Osteoblast (primary cell): ENCODE data around the gene OSBP2. TPM values are rescaled to one million over a fixed set of nuclear protein-coding genes. Genes with fewer than 3 reads are reported as not detected.

Experiments used
- DNase-seq: peaks from one replicate; pipeline ENCODE4 v3.0.0; 2011; ENCODE audit warnings: low spot score, mixed read lengths; ENCODE audit not compliant: insufficient read length; ENCODE audit errors: missing footprints
- H2AFZ ChIP-seq: 2 replicates; pipeline ENCODE4 v1.6.0; 2011; ENCODE audit warnings: mild to moderate bottlenecking, low read length
- H3K27ac ChIP-seq: 2 replicates; pipeline ENCODE4 v1.5.1; 2011; ENCODE audit warnings: mild to moderate bottlenecking, low read depth, low read length, moderate library complexity
- H3K27me3 ChIP-seq: 2 replicates; pipeline ENCODE4 v1.6.0; 2012; ENCODE audit warnings: mild to moderate bottlenecking, control low read depth, inconsistent platforms, low read length, moderate library complexity; ENCODE audit not compliant: insufficient read depth
- H3K36me3 ChIP-seq: 2 replicates; pipeline ENCODE4 v1.5.1; 2011; ENCODE audit warnings: mild to moderate bottlenecking, low read length, control low read depth, moderate library complexity; ENCODE audit not compliant: insufficient read depth
- H3K4me1 ChIP-seq: 2 replicates; pipeline ENCODE4 v1.5.1; 2011; ENCODE audit warnings: mild to moderate bottlenecking, low read length, control low read depth, moderate library complexity; ENCODE audit not compliant: insufficient read depth
- H3K4me2 ChIP-seq: 2 replicates; pipeline ENCODE4 v1.6.0; 2011; ENCODE audit warnings: mild to moderate bottlenecking, low read length; ENCODE audit not compliant: insufficient read depth
- H3K4me3 ChIP-seq: fragments of 200-600 bp; sonication (generic); 3 replicates; pipeline ENCODE4 v1.5.1; 2012; ENCODE audit warnings: mild to moderate bottlenecking, low read length, inconsistent platforms; ENCODE audit not compliant: insufficient read depth
- H3K79me2 ChIP-seq: 2 replicates; pipeline ENCODE4 v1.6.0; 2012; ENCODE audit warnings: mild to moderate bottlenecking, low read length, control low read depth, inconsistent platforms; ENCODE audit not compliant: insufficient read depth
- H3K9me3 ChIP-seq: 2 replicates; pipeline ENCODE4 v1.5.1; 2011; ENCODE audit warnings: low read depth, low read length, control low read depth
- H4K20me1 ChIP-seq: 2 replicates; pipeline ENCODE4 v1.6.0; 2012; ENCODE audit warnings: mild to moderate bottlenecking, low read length, control low read depth; ENCODE audit not compliant: insufficient read depth
- small RNA-seq: library from RNA; depleted of rRNA; stranded (forward); fragments of <200 nt; gene quantifications from one replicate; pipeline ENCODE3, GENCODE V24; 2012
- total RNA-seq: library from RNA; depleted of rRNA; stranded (reverse); fragments of >200 nt; gene quantifications from 2 replicates; pipeline ENCODE4 v1.2.3, GENCODE V29; 2012
- TF ChIP-seq, protein P1 (sequence below): IDR thresholded peaks from 2 replicates; pipeline ENCODE4 v1.5.1; 2011; ENCODE audit warnings: mild to moderate bottlenecking, low read depth, low read length, moderate library complexity; ENCODE audit errors: extremely low read depth

The OSBP2 gene
- total RNA-seq, 1 donor: 4.3 TPM

- no peaks in the 10 kb centered on the region for H4K20me1 ChIP-seq
- peaks cover 47% of the 10 kb centered on the region for H3K36me3 ChIP-seq
- no peak overlapping the region for H3K27ac ChIP-seq
- H3K4me3 ChIP-seq: no peak overlapping the region
- TF ChIP-seq, protein P1, sequence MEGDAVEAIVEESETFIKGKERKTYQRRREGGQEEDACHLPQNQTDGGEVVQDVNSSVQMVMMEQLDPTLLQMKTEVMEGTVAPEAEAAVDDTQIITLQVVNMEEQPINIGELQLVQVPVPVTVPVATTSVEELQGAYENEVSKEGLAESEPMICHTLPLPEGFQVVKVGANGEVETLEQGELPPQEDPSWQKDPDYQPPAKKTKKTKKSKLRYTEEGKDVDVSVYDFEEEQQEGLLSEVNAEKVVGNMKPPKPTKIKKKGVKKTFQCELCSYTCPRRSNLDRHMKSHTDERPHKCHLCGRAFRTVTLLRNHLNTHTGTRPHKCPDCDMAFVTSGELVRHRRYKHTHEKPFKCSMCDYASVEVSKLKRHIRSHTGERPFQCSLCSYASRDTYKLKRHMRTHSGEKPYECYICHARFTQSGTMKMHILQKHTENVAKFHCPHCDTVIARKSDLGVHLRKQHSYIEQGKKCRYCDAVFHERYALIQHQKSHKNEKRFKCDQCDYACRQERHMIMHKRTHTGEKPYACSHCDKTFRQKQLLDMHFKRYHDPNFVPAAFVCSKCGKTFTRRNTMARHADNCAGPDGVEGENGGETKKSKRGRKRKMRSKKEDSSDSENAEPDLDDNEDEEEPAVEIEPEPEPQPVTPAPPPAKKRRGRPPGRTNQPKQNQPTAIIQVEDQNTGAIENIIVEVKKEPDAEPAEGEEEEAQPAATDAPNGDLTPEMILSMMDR: no peak
- H3K9me3 ChIP-seq: no peaks in the 10 kb centered on the region
- no peak overlapping the region for H2AFZ ChIP-seq
- H3K27me3 ChIP-seq: no peaks in the 10 kb centered on the region
- H3K4me2 ChIP-seq: no peak overlapping the region
- peaks cover 9% of the 10 kb centered on the region for H3K79me2 ChIP-seq
- no peak for DNase-seq
- H3K4me1 ChIP-seq: no peaks in the 10 kb centered on the region
Measured at GRCh38 chr22:30955153-30955552, 260.5 kb downstream of the OSBP2 start.

Small RNAs within 50 kb of the gene (small RNA-seq; reads per million reads assigned to genes)
- gene MIR3200: 10.0 reads per million, percentile 92 among the genes with 10 or more reads in this experiment

Other genes starting within 250 kb of the OSBP2 start
- gene SEC14L3, start 222.9 kb upstream of the OSBP2 start, total RNA-seq: not detected in 2 replicates
- under 0.01 TPM in 2 replicates for gene SEC14L4, start 189.2 kb upstream of the OSBP2 start, total RNA-seq
- not detected in 2 replicates for gene SEC14L6, start 148.1 kb upstream of the OSBP2 start, total RNA-seq
- not detected in 2 replicates for gene GAL3ST1, start 120.2 kb upstream of the OSBP2 start, total RNA-seq
- gene PES1, start 103.0 kb upstream of the OSBP2 start, total RNA-seq: 61.6 and 64.8 TPM in 2 replicates
- 13.6 and 18.8 TPM in 2 replicates for gene TCN2, start 87.7 kb upstream of the OSBP2 start, total RNA-seq
- 13.0 TPM in 2 replicates for gene SLC35E4, start 59.1 kb upstream of the OSBP2 start, total RNA-seq
- 14.1 and 17.1 TPM in 2 replicates for gene DUSP18, start 27.0 kb upstream of the OSBP2 start, total RNA-seq